IMR-90 (cell line): ENCODE data around the gene MRPL43. TPM values are rescaled to one million over a fixed set of nuclear protein-coding genes. Genes with fewer than 3 reads are reported as not detected.

Source experiments
- ATAC-seq: fragments of 200-7000 bp; cut with Tn5 transposase; 2 replicates; pipeline ENCODE4 v1.9.1; 2020; ENCODE audit warnings: low read depth, mild to moderate bottlenecking, moderate library complexity
- BruUV-seq: library from RNA; stranded (reverse); fragments of 400-500 nt; replicated peaks from 2 replicates; lab custom pipeline; 2021; lab: Mats Ljungman, UMichigan
- CTCF ChIA-PET: fragments of 300-600 bp; formaldehyde crosslinking; extraction: SDS; loops from one replicate; lab custom pipeline; 2021; ENCODE audit warnings: antibody characterized with exemption; lab: Yijun Ruan, JAX
- POLR2A ChIA-PET: fragments of 300-600 bp; sonication (Branson Sonifier 250); formaldehyde crosslinking; loops from one replicate; lab custom pipeline; 2022; ENCODE audit warnings: antibody characterized with exemption; ENCODE audit not compliant: unreplicated experiment; lab: Charles Lee
- DNase-seq: peaks from one replicate; pipeline ENCODE4 v3.0.0; 2013
- H2AFZ ChIP-seq: replicated peaks from 2 replicates; pipeline ENCODE3; 2013; ENCODE audit warnings: low read length, mild to moderate bottlenecking; ENCODE audit not compliant: poor library complexity
- H2AK5ac ChIP-seq: 2 replicates; pipeline ENCODE4 v1.6.1; 2013; ENCODE audit warnings: low read depth, low read length, inconsistent platforms
- H2AK9ac ChIP-seq: replicated peaks from 2 replicates; pipeline ENCODE3; 2013; ENCODE audit warnings: mild to moderate bottlenecking, low read depth, low read length, moderate library complexity; ENCODE audit not compliant: poor library complexity
- H2BK120ac ChIP-seq: 2 replicates; pipeline ENCODE4 v1.6.1; 2013; ENCODE audit warnings: low read depth, low read length, inconsistent platforms
- H2BK15ac ChIP-seq: 3 replicates; pipeline ENCODE4 v1.6.1; 2013; ENCODE audit warnings: low read depth, low read length, inconsistent platforms
- H2BK20ac ChIP-seq: 2 replicates; pipeline ENCODE4 v1.6.1; 2013; ENCODE audit warnings: low read depth, mild to moderate bottlenecking, inconsistent platforms, low read length, moderate library complexity
- H2BK5ac ChIP-seq: 2 replicates; pipeline ENCODE4 v1.6.1; 2013; ENCODE audit warnings: mild to moderate bottlenecking, low read depth, low read length, inconsistent platforms; ENCODE audit not compliant: poor library complexity, severe bottlenecking
- H3K14ac ChIP-seq: replicated peaks from 2 replicates; pipeline ENCODE4 v1.6.1; 2013; ENCODE audit warnings: low read depth, low read length, inconsistent platforms
- H3K18ac ChIP-seq: 2 replicates; pipeline ENCODE4 v1.6.1; 2013; ENCODE audit warnings: low read depth, low read length, control low read depth
- H3K23ac ChIP-seq: 2 replicates; pipeline ENCODE4 v1.6.1; 2013; ENCODE audit warnings: low read depth, low read length, inconsistent platforms
- H3K27ac ChIP-seq: 2 replicates; pipeline ENCODE4 v1.5.1; 2013; ENCODE audit warnings: mild to moderate bottlenecking, control low read depth, low read length; ENCODE audit not compliant: insufficient read depth
- H3K27me3 ChIP-seq: 2 replicates; pipeline ENCODE4 v1.6.1; 2013; ENCODE audit warnings: low read length; ENCODE audit not compliant: control insufficient read depth, insufficient read depth
- H3K36me3 ChIP-seq: 2 replicates; pipeline ENCODE4 v1.6.1; 2013; ENCODE audit warnings: low read length, mixed read lengths; ENCODE audit not compliant: control insufficient read depth, insufficient read depth
- H3K4ac ChIP-seq: 2 replicates; pipeline ENCODE4 v1.6.1; 2013; ENCODE audit warnings: low read depth, low read length, inconsistent platforms
- H3K4me1 ChIP-seq: 2 replicates; pipeline ENCODE4 v1.6.1; 2013; ENCODE audit warnings: low read length, mixed read lengths; ENCODE audit not compliant: control insufficient read depth, insufficient read depth
- H3K4me2 ChIP-seq: 2 replicates; pipeline ENCODE4 v1.6.1; 2013; ENCODE audit warnings: low read depth, mild to moderate bottlenecking, control low read depth, low read length, moderate library complexity
- H3K4me3 ChIP-seq: 2 replicates; pipeline ENCODE4 v1.5.1; 2013; ENCODE audit warnings: low read depth, mild to moderate bottlenecking, control low read depth, low read length, moderate library complexity; ENCODE audit not compliant: insufficient read depth
- H3K56ac ChIP-seq: 2 replicates; pipeline ENCODE4 v1.6.1; 2013; ENCODE audit warnings: low read length, inconsistent platforms; ENCODE audit not compliant: insufficient read depth; ENCODE audit errors: extremely low read depth
- H3K79me1 ChIP-seq, 2 experiments: 2 replicates each; pipeline ENCODE4 v1.6.1; 2013; ENCODE audit warnings: low read length in 2 of 2, inconsistent platforms in 1 of 2, low read depth in 1 of 2
- H3K9ac ChIP-seq: 2 replicates; pipeline ENCODE4 v1.6.1; 2013; ENCODE audit warnings: low read depth, low read length, control low read depth
- H3K9me1 ChIP-seq: 2 replicates; pipeline ENCODE4 v1.6.1; 2013; ENCODE audit warnings: low read length, inconsistent platforms; ENCODE audit not compliant: insufficient read depth
- H3K9me3 ChIP-seq: 2 replicates; pipeline ENCODE4 v1.6.1; 2013; ENCODE audit warnings: low read length; ENCODE audit not compliant: control insufficient read depth, insufficient read depth
- H4K20me1 ChIP-seq: 2 replicates; pipeline ENCODE4 v1.6.1; 2013; ENCODE audit warnings: low read length, inconsistent platforms; ENCODE audit not compliant: insufficient read depth
- H4K5ac ChIP-seq: 2 replicates; pipeline ENCODE4 v1.6.1; 2013; ENCODE audit warnings: mild to moderate bottlenecking, low read depth, low read length, control low read depth
- H4K8ac ChIP-seq, 2 experiments: 2 replicates each; pipeline ENCODE4 v1.6.1; 2013; ENCODE audit warnings: low read depth in 2 of 2, low read length in 2 of 2, control low read depth in 1 of 2, inconsistent platforms in 1 of 2
- H4K91ac ChIP-seq: 2 replicates; pipeline ENCODE4 v1.6.1; 2013; ENCODE audit warnings: low read depth, low read length, inconsistent platforms; ENCODE audit not compliant: insufficient read depth
- CTCF ChIP-seq: conservative IDR thresholded peaks from 2 replicates; pipeline ENCODE4 v1.5.1; 2012; ENCODE audit warnings: mild to moderate bottlenecking, low read depth, low read length, improper control_type of control experiment
- POLR2A ChIP-seq: IDR thresholded peaks from 2 replicates; pipeline ENCODE4 v1.6.1; 2012; ENCODE audit warnings: mild to moderate bottlenecking, low read depth, low read length
- RAD21 ChIP-seq: IDR thresholded peaks from 2 replicates; pipeline ENCODE4 v1.6.1; 2012; ENCODE audit warnings: low read length, improper control_type of control experiment
- SMC3 ChIP-seq: fragments of 150-350 bp; IDR thresholded peaks from 2 replicates; pipeline ENCODE4 v1.6.1; 2016; ENCODE audit warnings: low read depth, mild to moderate bottlenecking, antibody characterized with exemption, low read length, moderate library complexity
- WGBS, 2 experiments: methylation state at CpG; one replicate each; pipeline versions ENCODE4 v1.1.5 to v1.1.7; 2013; ENCODE audit warnings: missing lambda C conversion rate in 2 of 2; ENCODE audit not compliant: insufficient read length in 1 of 2; ENCODE audit errors: extremely low coverage in 2 of 2; 5-methylcytosine and 5-hydroxymethylcytosine counted together
- dilution Hi-C: fragments of 300-500 bp; cut with HindIII; formaldehyde crosslinking; loops from one replicate; pipeline ENCODE4 v1.14.3; 2018; ENCODE audit warnings: low sequenced_read_pairs; ENCODE audit not compliant: unreplicated experiment
- in situ Hi-C: fragments of 300-500 bp; cut with MboI; formaldehyde crosslinking; loops from 3 replicates; pipeline ENCODE4 v1.14.3; 2019; ENCODE audit warnings: low sequenced_read_pairs, inconsistent platforms, mixed read lengths
- intact Hi-C: fragments of 100-400 bp; cut with micrococcal nuclease; formaldehyde crosslinking; loops from 2 replicates; pipeline ENCODE4 v1.10.0; 2022
- polyA plus RNA-seq, 3 experiments: library from polyadenylated mRNA; depleted of rRNA; stranded (reverse); fragments of >200 nt; gene quantifications; 2 replicates each; pipeline ENCODE4 v1.2.3, GENCODE V29; 2012; ENCODE audit warnings: low replicate concordance in 1 of 3
- total RNA-seq: library from RNA; depleted of rRNA; stranded (reverse); fragments of >200 nt; gene quantifications from 2 replicates; pipeline ENCODE4 v1.2.3, GENCODE V29; 2012

MRPL43 gene
- total and polyA plus RNA-seq, 2 of the 4 experiments (the other 2 are of a cell fraction), result 61.3 to 142 TPM

GRCh38 chr10:100993986-100994708 lies 6.8 kb upstream of the MRPL43 start:
- peaks cover 11% of the 10 kb centered on the region for H3K4me1 ChIP-seq
- H2AK5ac ChIP-seq, result no peak overlapping the region; the same call in 1 of the 2 replicates
- H2BK120ac ChIP-seq, result no peak overlapping the region
- no TSS peak for BruUV-seq
- 62% methylated on average over 3 of the region's 10 CpGs; no CpG with 5 or more reads in 1 of the 2 experiments for WGBS, 2 experiments
- H3K9me1 ChIP-seq, result peaks cover 4% of the 10 kb centered on the region; the same call in 1 of the 2 replicates
- H3K56ac ChIP-seq, result no peak overlapping the region
- H3K27ac ChIP-seq, result no peak overlapping the region
- no peak overlapping the region for H3K18ac ChIP-seq
- no peak overlapping the region for H3K9ac ChIP-seq
- H3K36me3 ChIP-seq, result peaks cover 24% of the 10 kb centered on the region
- H3K9me3 ChIP-seq, result no peaks in the 10 kb centered on the region
- DNase-seq (peak; percentile 45), ATAC-seq (no peak)
- H3K27me3 ChIP-seq, result no peaks in the 10 kb centered on the region
- H3K4me3 ChIP-seq, result no peak overlapping the region
- ChIA-PET CTCF (interaction anchor here (0.7 to 2.9 kb wide), 3 partner anchors 13 to 25 kb away, joined by 3 to 18 read pairs (median 4); no protein-coding TSS in a partner anchor), POLR2A (no interaction called here)
- H3K4ac ChIP-seq, result no peak overlapping the region
- H3K79me1 ChIP-seq, result peaks cover 23 to 34% of the 10 kb centered on the region in 2 experiments
- no peak overlapping the region for H3K4me2 ChIP-seq
- H4K20me1 ChIP-seq, result peaks cover 4% of the 10 kb centered on the region; the same call in 1 of the 2 replicates
- in situ Hi-C loops (no loop called here), intact Hi-C loops (loop anchor here (1.0 kb wide), 1 partner anchor 19 kb away; no protein-coding TSS in a partner anchor), dilution Hi-C loops (no loop called here)
- no peak overlapping the region for H2AK9ac ChIP-seq
- TF ChIP-seq RAD21 (peak; percentile 77), CTCF (peak; percentile 89), POLR2A (no peak), SMC3 (peak; percentile 89)
- no peak overlapping the region for H2BK20ac ChIP-seq
- no peak overlapping the region for H3K23ac ChIP-seq
- H2BK15ac ChIP-seq, result no peak overlapping the region
- H2BK5ac ChIP-seq, result no peak overlapping the region
- H4K91ac ChIP-seq, result no peak overlapping the region
- H2AFZ ChIP-seq, result peak overlapping the region; percentile 6
- H4K5ac ChIP-seq, result no peak overlapping the region
- H3K14ac ChIP-seq, result no peak overlapping the region
- H4K8ac ChIP-seq, result no peak overlapping the region
